C4-2B (cell line): ENCODE data around the gene GLS.
"Not testable (repeated sequence)": the region's sequence is repeated elsewhere in the genome, so short reads cannot be mapped to it uniquely, and the experiment has no call there.

Experiments
- H3K27ac ChIP-seq: fragments of 450-650 bp; 2 replicates; pipeline ENCODE4 v1.5.1; 2017
- ZFX ChIP-seq: fragments of 450-650 bp; IDR thresholded peaks from 2 replicates; pipeline ENCODE4 v1.6.1; 2017
- TF ChIP-seq, protein P1 (sequence below): fragments of 450-650 bp; conservative IDR thresholded peaks from 2 replicates; pipeline ENCODE4 v1.5.1; 2017; ENCODE audit warnings: mild to moderate bottlenecking

GLS gene

DNA sequence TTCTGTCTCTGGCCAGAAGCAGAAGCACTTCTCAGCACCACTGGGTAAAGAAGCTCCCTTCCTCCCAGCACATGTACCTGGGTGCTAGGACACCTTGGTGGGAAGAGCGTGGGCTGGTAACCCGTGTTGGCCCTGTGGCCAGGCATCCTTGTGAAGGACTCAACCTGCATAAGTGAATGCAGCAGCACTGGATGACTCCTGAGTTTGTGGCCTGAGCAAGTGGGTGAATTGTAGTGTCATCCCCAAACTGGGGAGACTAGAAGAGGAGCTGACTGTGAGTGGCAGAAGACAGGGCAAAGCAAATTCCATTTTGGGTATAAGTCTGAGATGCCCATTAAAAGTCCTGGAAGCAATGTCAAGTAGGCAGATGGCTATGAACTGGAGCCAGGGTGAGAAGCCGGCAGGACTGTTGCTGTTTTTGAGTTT, 70.0 kb downstream of the GLS start:
- TF ChIP-seq ZFX, result no peak
- TF ChIP-seq, protein P1, sequence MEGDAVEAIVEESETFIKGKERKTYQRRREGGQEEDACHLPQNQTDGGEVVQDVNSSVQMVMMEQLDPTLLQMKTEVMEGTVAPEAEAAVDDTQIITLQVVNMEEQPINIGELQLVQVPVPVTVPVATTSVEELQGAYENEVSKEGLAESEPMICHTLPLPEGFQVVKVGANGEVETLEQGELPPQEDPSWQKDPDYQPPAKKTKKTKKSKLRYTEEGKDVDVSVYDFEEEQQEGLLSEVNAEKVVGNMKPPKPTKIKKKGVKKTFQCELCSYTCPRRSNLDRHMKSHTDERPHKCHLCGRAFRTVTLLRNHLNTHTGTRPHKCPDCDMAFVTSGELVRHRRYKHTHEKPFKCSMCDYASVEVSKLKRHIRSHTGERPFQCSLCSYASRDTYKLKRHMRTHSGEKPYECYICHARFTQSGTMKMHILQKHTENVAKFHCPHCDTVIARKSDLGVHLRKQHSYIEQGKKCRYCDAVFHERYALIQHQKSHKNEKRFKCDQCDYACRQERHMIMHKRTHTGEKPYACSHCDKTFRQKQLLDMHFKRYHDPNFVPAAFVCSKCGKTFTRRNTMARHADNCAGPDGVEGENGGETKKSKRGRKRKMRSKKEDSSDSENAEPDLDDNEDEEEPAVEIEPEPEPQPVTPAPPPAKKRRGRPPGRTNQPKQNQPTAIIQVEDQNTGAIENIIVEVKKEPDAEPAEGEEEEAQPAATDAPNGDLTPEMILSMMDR, result no peak

DNA sequence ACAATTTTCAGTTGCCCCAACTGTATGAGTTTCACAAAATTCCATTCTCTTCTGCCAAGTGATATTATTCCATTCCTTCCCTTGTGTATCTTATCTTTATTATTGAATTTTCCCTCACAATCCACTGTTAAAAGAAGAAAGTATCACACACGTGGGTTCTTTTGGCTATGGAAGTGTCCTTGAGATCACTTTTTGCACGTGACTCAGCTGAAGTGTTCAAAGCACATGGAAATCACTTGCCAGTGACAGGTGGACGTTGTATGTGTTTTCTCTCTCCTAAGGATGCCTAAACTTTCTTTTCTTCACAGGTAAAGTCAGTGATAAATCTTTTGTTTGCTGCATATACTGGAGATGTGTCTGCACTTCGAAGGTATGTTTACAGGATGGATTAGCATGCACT, 72.6 kb downstream of the GLS start:
- H3K27ac ChIP-seq, result no peak overlapping the region
- no peak for TF ChIP-seq ZFX
- TF ChIP-seq, protein P1, result no peak

More for the DNA sequence above, 70.0 kb downstream of the GLS start:
- H3K27ac ChIP-seq, result no peak overlapping the region

DNA sequence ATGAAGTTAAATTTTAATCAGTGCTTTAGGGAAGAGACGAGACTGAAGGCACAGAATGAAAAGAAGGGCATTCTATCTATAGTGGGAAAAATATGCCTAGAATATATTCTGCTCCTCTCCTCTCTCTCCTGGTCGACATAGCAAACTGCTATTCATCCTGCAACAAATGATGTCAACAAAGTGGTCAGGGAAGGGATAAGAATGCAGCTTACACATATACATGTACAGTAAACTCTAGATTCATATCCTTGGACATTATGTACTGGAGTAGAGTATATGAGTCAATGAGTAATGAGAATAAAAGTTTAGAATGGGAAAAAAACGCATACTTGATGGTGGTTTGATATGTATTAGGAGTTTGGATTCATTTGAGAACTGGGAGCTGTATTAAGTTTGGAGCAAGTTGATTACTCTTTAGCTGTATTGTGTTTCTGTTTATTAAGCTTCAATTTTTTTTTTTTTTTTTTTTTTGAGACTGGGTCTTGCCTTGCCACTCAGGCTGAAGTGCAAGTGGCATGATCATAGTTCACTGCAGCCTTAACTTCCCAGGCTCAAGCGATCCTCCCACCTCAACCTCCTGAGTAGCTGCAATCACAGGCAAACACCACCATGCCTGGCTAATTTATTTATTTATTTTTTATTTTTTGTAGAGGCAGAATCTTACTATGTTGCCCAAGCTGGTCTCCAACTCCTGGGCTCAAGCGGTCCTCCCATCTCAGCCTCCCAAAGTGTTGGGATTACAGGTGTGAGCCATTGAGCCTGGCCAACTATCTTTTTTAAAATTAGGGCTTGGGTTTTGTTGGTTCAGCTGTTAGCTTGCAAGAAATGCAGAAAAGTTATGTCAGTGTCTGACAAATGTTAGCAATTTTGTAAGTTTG, 79.5 kb downstream of the GLS start:
- H3K27ac ChIP-seq, result no peak overlapping the region
- no peak for TF ChIP-seq ZFX
- TF ChIP-seq, protein P1, result no peak

DNA sequence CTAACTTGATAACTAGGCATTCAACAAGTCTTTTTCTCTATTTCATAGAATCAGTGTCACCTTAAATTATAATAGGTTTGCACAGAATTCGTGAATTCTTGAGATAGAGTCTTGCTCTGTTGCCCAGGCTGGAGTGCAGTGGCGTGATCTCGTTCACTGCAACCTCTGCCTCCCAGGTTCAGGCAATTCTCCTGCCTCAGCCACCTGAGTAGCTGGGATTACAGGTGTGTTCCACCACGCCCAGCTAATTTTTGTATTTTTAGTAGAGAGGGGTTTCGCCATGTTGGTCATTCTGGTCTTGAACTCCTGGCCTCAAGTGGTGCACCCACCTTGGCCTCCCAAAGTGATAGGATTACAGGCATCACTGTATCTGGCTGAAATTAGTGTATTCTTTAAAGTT, 80.5 kb downstream of the GLS start:
- H3K27ac ChIP-seq, result not testable (repeated sequence)

DNA sequence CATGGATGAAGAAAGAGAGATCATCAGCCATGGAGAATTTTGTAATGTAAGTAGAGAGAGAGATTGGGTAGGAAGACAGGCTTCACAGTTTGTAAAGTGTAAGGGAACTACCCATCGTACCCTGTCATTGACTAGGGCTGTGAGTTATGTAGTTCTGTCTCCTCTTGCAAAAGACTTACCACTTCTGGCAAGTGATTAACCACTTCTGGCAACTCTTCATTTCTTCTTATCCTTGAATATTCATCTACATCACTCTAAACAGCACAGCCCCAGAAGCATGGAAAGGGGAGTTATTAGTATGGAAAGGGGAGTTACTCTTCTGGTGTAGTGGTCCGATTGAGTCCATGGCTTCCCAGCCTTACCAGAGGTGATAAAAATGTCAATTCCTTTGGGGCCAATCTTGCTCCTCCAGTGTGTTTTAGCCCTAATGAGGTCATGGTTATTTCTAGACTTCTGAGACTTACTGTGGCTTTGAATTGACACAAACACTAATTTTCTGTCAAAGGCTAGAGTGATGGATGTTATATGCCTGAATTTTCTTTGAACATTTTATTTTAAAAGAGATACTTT, 81.4 kb downstream of the GLS start:
- no peak overlapping the region for H3K27ac ChIP-seq
- TF ChIP-seq ZFX, result no peak
- TF ChIP-seq, protein P1, result no peak

DNA sequence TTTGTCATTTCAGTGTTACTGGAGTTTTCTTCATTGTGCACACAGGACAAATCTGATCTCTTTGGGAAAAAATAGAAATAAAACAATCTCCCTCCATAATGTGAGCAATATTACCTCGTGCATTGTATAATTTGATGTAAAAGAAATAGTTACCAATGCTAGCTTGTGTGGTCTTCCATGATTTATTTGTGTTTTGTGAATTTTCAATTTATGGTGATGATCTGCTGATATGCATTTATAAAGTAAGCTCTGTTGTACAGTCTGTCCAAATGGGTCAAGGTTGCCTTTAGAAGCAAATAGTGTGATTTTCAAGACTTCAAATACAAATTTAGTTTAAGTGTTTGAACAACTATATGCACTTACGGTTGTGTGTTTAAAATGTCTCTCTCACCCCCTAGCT, 82.5 kb downstream of the GLS start:
- H3K27ac ChIP-seq, result no peak overlapping the region

DNA sequence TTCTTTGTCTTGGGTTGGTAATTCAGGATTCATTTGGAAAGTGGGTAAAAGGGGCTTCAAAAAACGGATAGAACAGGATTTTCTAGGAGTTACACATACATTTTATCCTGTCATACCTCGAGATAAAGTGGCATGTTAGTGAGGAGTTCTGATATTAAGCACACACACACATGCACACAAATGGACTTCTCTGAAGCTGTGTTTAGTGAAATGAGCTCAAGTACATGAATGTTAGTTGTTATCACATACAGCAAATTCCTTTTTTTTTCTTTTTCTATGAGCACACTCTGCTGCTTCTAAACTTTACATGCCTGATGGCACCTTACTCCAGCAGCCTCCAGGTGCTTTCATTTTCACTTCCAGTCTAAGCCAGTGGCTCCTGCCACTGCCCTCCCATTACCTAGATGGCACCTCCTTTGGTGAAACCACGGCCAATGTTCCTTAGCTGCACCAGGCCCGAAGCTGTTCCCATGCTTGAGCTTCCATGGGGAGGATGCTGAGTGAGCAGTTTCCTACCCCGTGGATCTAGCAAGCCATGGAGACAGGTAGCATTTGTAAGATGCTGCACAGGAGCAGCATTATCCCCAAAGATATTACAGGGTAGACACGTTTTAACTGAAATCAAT, 83.7 kb downstream of the GLS start:
- TF ChIP-seq, protein P1, result no peak
- TF ChIP-seq ZFX, result no peak
- no peak overlapping the region for H3K27ac ChIP-seq

More for the DNA sequence above, 82.5 kb downstream of the GLS start:
- TF ChIP-seq ZFX, result no peak
- TF ChIP-seq, protein P1, result no peak
